B cell (primary cell): ENCODE results near the gene PYY. TPM values are rescaled to one million over a fixed set of nuclear protein-coding genes. Genes with fewer than 3 reads are reported as not detected.
A peak's percentile ranks its signal among the peaks of the same experiment; 100 is the strongest.

Experiments used
- ATAC-seq: fragments of 200-7000 bp; cut with Tn5 transposase; one replicate; pipeline ENCODE4 v1.10.0; 2021; ENCODE audit warnings: low read depth, mild to moderate bottlenecking, moderate number of reproducible peaks, moderate library complexity
- CTCF ChIA-PET: fragments of 350-600 bp; sonication (Branson Sonifier 250); formaldehyde crosslinking; loops from one replicate; lab custom pipeline; 2021; ENCODE audit warnings: antibody characterized with exemption, inconsistent platforms; lab: Charles Lee
- POLR2A ChIA-PET: fragments of 350-600 bp; sonication (Branson Sonifier 250); formaldehyde crosslinking; loops from one replicate; lab custom pipeline; 2021; ENCODE audit warnings: antibody characterized with exemption; lab: Charles Lee
- DNase-seq: peaks from one replicate; pipeline ENCODE4 v3.0.0; 2013
- H2AFZ ChIP-seq: 2 replicates; pipeline ENCODE4 v1.6.1; 2012; ENCODE audit warnings: mild to moderate bottlenecking, low read depth, low read length; ENCODE audit not compliant: insufficient read depth, poor library complexity, severe bottlenecking
- H3K27ac ChIP-seq, 2 donors: 1 replicate in 1 of 2; 2 replicates in 1 of 2; pipeline ENCODE4 v1.5.1; 2012 to 2013; ENCODE audit warnings: low read length in 2 of 2, mild to moderate bottlenecking in 2 of 2, moderate library complexity in 1 of 2
- H3K27me3 ChIP-seq, 4 experiments: fragments of 200-600 bp in 1 of 4; sonication (generic) in 1 of 4; replicated peaks in 1 of 4; 1 replicate in 2 of 4; 2 replicates in 2 of 4; pipeline versions ENCODE4 v1.6.1 to v1.7.0; 2013 to 2016; ENCODE audit warnings: low read length in 3 of 4, mild to moderate bottlenecking in 2 of 4, mixed read lengths in 1 of 4, moderate library complexity in 1 of 4; ENCODE audit not compliant: insufficient read depth in 4 of 4, control insufficient read depth in 3 of 4; ENCODE audit errors: control extremely low read depth in 1 of 4
- H3K36me3 ChIP-seq, 2 experiments: replicated peaks in 1 of 2; 1 replicate in 1 of 2; 2 replicates in 1 of 2; pipeline versions ENCODE4 v1.6.1 to v1.7.1; 2013; ENCODE audit warnings: low read length in 1 of 2; ENCODE audit not compliant: insufficient read depth in 2 of 2, control insufficient read depth in 1 of 2; ENCODE audit errors: control extremely low read depth in 1 of 2, extremely low read depth in 1 of 2
- H3K4me1 ChIP-seq, 2 donors: fragments of 200-600 bp in 1 of 2; sonication (generic) in 1 of 2; 1 replicate in 1 of 2; 2 replicates in 1 of 2; pipeline versions ENCODE4 v1.5.1 to v1.6.1; 2013 to 2017; ENCODE audit warnings: low read length in 2 of 2; ENCODE audit not compliant: control insufficient read depth in 2 of 2, insufficient read depth in 2 of 2
- H3K4me2 ChIP-seq: replicated peaks from 2 replicates; pipeline ENCODE3; 2012; ENCODE audit warnings: mild to moderate bottlenecking, low read depth, low read length; ENCODE audit not compliant: poor library complexity, severe bottlenecking
- H3K4me3 ChIP-seq, 5 experiments: fragments of 200-600 bp in 1 of 5; sonication (generic) in 1 of 5; 1 replicate in 3 of 5; 2 replicates in 2 of 5; pipeline versions ENCODE4 v1.5.1 to v1.7.0; 2011 to 2016; ENCODE audit warnings: low read length in 4 of 5, mild to moderate bottlenecking in 4 of 5, low read depth in 2 of 5, control low read depth in 1 of 5, moderate library complexity in 1 of 5; ENCODE audit not compliant: insufficient read depth in 1 of 5; ENCODE audit errors: control extremely low read depth in 1 of 5, extremely low read depth in 1 of 5
- H3K79me2 ChIP-seq: fragments of 200-600 bp; sonication (generic); one replicate; pipeline ENCODE4 v1.6.0; 2016; ENCODE audit warnings: low read length; ENCODE audit not compliant: control insufficient read depth, insufficient read depth
- H3K9ac ChIP-seq: fragments of 200-600 bp; sonication (generic); 2 replicates; pipeline ENCODE4 v1.6.1; 2017; ENCODE audit warnings: mild to moderate bottlenecking, low read length, moderate library complexity
- H3K9me3 ChIP-seq, 3 donors: one replicate each; pipeline versions ENCODE4 v1.6.1 to v1.7.1; 2013; ENCODE audit warnings: low read length in 2 of 3; ENCODE audit not compliant: control insufficient read depth in 2 of 3, insufficient read depth in 1 of 3; ENCODE audit errors: control extremely low read depth in 1 of 3
- H4K20me1 ChIP-seq: 2 replicates; pipeline ENCODE4 v1.6.0; 2012; ENCODE audit warnings: mild to moderate bottlenecking, low read length; ENCODE audit not compliant: insufficient read depth, control insufficient read depth, poor library complexity, severe bottlenecking
- H3K27ac Mint-ChIP-seq: one replicate; pipeline ENCODE4 v1.8.0; 2021; ENCODE audit warnings: mixed read lengths
- H3K27me3 Mint-ChIP-seq: one replicate; pipeline ENCODE4 v1.8.0; 2021; ENCODE audit warnings: mixed read lengths
- H3K4me1 Mint-ChIP-seq: one replicate; pipeline ENCODE4 v1.8.0; 2021; ENCODE audit warnings: mixed read lengths
- H3K4me3 Mint-ChIP-seq: one replicate; pipeline ENCODE4 v1.8.0; 2021; ENCODE audit warnings: mixed read lengths
- H3K9me3 Mint-ChIP-seq: one replicate; pipeline ENCODE4 v1.8.0; 2022; ENCODE audit warnings: mixed read lengths; ENCODE audit not compliant: insufficient read depth
- CTCF ChIP-seq: fragments of 200-600 bp; IDR thresholded peaks from one replicate; pipeline ENCODE4 v1.8.0; 2022; ENCODE audit warnings: antibody characterized with exemption, mild to moderate bottlenecking
- EZH2 ChIP-seq: IDR thresholded peaks from 2 replicates; pipeline ENCODE4 v1.6.1; 2012; ENCODE audit warnings: borderline replicate concordance, low read depth, mild to moderate bottlenecking, moderate library complexity, low read length; ENCODE audit not compliant: insufficient read depth, poor library complexity, severe bottlenecking
- WGBS: methylation state at CpG from one replicate; pipeline ENCODE4 v1.1.5; 2013; ENCODE audit warnings: missing lambda C conversion rate; ENCODE audit not compliant: insufficient coverage; 5-methylcytosine and 5-hydroxymethylcytosine counted together
- intact Hi-C: fragments of 100-400 bp; cut with micrococcal nuclease; formaldehyde crosslinking; loops from one replicate; pipeline ENCODE4 v1.10.0; 2022
- polyA plus RNA-seq: library from polyadenylated mRNA; depleted of rRNA; stranded (reverse); fragments of >200 nt; gene quantifications from 2 replicates; pipeline ENCODE4 v1.2.3, GENCODE V29; 2012
- total RNA-seq, 2 donors: library from RNA; stranded (reverse); fragments of 120-200 nt in 1 of 2; gene quantifications; 1 replicate in 1 of 2; 2 replicates in 1 of 2; pipeline versions ENCODE4 v1.2.3 to v1.2.4, GENCODE V29; 2013 to 2022

Gene PYY
- total and polyA plus RNA-seq, 2 donors (not counting 1 experiment from before 2014, with no cell fraction given), result 0.19 TPM; not detected in 1

- H3K27me3 Mint-ChIP-seq, result peaks cover 6% of the 10 kb centered on the region
- intact Hi-C loops, result no loop called here
- no peak overlapping the region for H2AFZ ChIP-seq
- H3K4me3 ChIP-seq, result no peak overlapping the region
- H3K9me3 ChIP-seq, result no peaks in the 10 kb centered on the region
- no peak overlapping the region for H3K27ac Mint-ChIP-seq
- ATAC-seq (no peak), DNase-seq (no peak)
- H3K27ac ChIP-seq, result no peak overlapping the region
- H4K20me1 ChIP-seq, result no peaks in the 10 kb centered on the region
- H3K4me2 ChIP-seq, result peak overlapping the region; percentile 95
- 78% methylated on average over 2 of the region's 4 CpGs for WGBS
- H3K9me3 Mint-ChIP-seq, result no peaks in the 10 kb centered on the region
- H3K4me1 ChIP-seq, result peaks cover 11 to 18% of the 10 kb centered on the region in 2 donors
- ChIA-PET CTCF (interaction anchor here (0.6 kb wide), 1 partner anchor 310 kb away, joined by 3 read pairs; no protein-coding TSS in a partner anchor), POLR2A (interaction anchor here (0.6 kb wide), 1 partner anchor 225 kb away, joined by 5 read pairs; no protein-coding TSS in a partner anchor)
- no peaks in the 10 kb centered on the region for H3K79me2 ChIP-seq
- H3K27me3 ChIP-seq, result peaks cover 0 to 4% (median 0%) of the 10 kb centered on the region in 4 experiments
- H3K36me3 ChIP-seq, result no peaks in the 10 kb centered on the region
- peak overlapping the region; percentile 86 for H3K4me3 Mint-ChIP-seq
- no peak overlapping the region for H3K9ac ChIP-seq
- no peak for TF ChIP-seq EZH2
- peaks cover 16% of the 10 kb centered on the region for H3K4me1 Mint-ChIP-seq
These were observed 37.4 kb downstream of the PYY start for GRCh38 chr17:43916385-43916784.

GRCh38 chr17:43915559-43915958 is 38.2 kb downstream of the PYY start:
- Histone ChIP-seq H3K9me3 (no peaks in the 10 kb centered on the region), H3K27me3 (peaks cover 0 to 4% (median 0%) of the 10 kb centered on the region in 4 experiments), H3K27ac (no peak overlapping the region), H3K9ac (no peak overlapping the region), H3K36me3 (no peaks in the 10 kb centered on the region), H3K4me3 (no peak overlapping the region), H3K4me2 (no peak overlapping the region), H3K79me2 (no peaks in the 10 kb centered on the region), H3K4me1 (peaks cover 11 to 18% of the 10 kb centered on the region in 2 donors), H2AFZ (no peak overlapping the region), H4K20me1 (no peaks in the 10 kb centered on the region)
- intact Hi-C loops, result no loop called here
- ChIA-PET CTCF (interaction anchor here (0.6 to 1.6 kb wide), 2 partner anchors 10 to 311 kb away, joined by 3 read pairs; no protein-coding TSS in a partner anchor), POLR2A (no interaction called here)
- WGBS, result 96% methylated on average over 3 of the region's 3 CpGs
- H3K27me3 Mint-ChIP-seq, result peaks cover 5% of the 10 kb centered on the region
- no peaks in the 10 kb centered on the region for H3K9me3 Mint-ChIP-seq
- H3K4me1 Mint-ChIP-seq, result peaks cover 16% of the 10 kb centered on the region
- TF ChIP-seq CTCF (no peak), EZH2 (no peak)
- DNase-seq (no peak), ATAC-seq (no peak)
- H3K27ac Mint-ChIP-seq, result no peak overlapping the region
- no peak overlapping the region for H3K4me3 Mint-ChIP-seq
